Inferior parietal cortex (tissue), 1 donor: ENCODE results near the gene SETBP1.

ENCODE experiments used
- DNase-seq: peaks from one replicate; pipeline ENCODE4 v3.0.0-alpha.2; 2016; ENCODE audit errors: extremely low spot score

SETBP1 gene

DNA sequence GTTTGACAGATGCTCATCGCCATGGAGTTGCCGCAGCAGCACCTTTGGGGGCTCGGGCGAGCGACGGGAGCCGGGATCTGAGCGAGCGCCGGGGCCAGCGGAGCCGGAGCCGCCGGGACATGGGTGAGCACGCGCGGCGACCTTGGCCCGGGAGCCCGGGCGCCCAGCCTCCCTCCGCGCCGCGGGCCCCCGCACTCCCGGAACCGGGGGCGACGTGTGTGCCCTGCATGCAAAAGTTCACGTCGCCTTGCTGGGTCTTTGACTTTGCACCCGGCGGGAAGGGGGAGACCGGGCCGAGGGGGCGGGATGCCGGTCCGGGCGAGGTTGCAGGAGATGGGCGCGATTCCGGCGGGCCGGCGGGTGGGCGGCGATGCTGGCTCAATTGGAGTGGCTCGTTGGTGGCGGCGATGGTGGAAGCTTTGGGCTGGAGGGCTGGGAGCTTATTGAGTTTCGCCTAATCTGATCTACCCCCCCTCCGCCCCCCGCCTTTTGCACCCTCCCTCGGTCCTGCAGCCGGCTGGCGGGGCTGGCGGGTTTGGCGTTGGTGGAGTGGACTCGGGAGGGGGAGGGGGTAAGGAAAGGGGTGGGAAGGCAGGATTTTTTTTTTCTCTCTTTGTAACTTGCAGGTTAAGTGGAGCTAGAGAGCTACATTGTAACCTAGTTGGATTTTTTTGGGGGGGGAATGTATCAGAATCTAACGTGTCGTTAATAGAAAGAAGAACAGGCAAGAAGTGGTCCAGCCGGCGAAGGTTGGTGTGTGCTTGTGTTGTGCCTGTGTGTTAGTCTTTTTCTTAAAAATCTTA lies at the start of gene SETBP1:
Gene SETBP1, plus strand, starts transcription at position 616 of the 803 bp plus-strand sequence. CDS start 20,459 bp downstream, outside the sequence.
- DNase-seq: no peak

DNA sequence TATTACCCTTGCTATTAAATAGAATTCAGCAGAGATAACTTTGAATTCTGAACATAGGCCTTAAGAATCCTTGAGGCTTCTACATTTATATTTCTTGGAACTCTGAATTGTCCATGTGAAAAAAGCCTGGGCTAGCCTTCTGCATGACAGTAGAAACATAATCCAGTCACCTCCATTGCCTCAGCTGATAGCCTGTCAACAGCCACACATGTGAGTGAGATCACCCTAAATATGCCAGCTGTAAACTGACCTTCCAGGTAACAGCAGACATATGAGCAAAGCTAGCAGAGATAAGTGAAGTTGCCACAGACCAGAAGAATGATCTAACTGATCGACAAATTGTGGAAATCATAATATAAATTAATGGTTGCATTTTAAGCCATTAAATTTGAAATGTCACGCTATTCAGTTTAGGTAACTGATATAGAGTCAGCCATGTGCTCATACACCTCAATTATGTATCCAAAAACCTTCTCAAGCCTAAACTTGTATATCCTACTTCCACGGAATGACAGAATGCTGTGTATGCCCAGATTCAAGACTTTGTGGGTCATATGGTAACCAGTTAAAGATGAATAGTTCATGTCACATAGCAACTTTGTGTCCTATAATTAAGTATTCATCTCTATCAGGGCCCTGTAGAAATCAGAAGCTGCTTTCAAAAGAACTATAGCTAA lies 48.1 kb upstream of the SETBP1 start:
- DNase-seq: no peak

DNA sequence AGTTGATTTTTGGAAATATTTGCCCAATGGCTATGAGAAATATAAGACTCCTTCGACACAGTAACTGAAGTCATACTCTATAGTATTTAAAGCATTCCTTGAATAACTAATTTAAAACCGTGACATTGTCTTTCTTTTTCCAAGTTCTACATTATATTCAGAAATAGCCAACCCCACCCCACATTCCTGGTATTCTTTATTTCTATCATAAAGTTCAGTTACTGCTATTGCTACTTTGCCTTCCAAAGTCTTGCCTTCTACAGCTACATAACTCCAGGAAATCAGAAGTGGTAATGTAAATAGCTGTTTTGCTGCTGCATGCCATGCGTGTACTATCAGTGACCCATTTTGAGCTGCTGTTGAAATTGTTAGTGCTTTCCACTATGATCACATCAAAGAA lies 45.1 kb upstream of the SETBP1 start:
- DNase-seq: no peak

DNA sequence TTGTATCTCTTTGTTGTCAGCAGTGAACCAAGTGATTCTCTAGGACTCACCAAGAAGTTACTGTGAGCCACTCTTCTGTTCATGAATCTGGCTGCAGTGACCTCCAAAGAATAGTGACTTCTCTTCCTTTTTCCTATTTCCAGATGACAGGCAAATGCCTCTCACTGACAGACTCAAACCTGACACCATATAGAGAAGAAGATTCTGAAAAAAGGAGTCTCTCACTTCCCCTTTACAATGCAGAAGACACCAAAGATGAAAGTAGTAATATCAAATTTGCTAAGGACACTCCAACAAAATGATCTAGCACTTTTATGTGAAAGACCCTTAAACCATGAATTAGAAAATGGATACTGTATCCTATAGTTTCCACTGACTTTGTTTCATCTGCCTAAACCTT lies 44.4 kb upstream of the SETBP1 start:
- no peak for DNase-seq

DNA sequence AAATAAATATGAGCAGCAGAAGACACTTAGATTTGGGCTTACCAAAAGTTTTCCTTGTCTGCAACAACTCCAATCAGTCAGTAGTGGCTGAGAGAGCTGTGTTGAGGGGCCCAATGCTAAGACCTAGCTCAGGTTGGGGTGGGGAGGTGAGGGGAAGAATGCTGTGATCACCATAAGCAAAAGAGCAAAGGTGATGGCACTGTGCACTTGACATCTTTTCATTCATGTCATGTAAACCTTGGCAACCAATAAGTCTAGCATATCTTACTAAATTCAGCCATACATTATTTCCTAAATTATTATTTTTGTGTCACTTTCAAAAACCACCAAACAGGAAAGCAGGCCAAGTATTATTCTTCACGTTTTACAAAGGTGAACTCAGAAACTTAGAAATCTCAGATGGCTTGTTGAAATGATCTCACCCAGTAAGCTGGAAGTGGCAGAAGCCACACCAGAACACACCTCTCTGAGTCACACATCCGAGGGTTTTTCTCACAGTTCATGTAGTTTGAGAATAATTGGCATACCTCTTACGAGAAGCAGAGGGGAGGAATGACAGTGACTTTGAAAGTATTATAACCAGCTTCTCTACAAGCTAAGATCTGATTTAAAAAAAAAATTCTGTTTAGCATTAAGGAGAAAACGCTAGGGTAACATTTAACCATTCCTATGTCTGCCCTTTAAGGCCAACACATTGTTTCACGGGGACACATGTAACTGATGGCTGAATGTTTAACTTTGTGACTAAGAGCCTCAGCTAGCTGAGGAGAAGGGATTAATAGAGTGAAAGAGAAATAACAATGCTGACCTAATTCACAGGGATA lies 43.3 kb upstream of the SETBP1 start:
- no peak for DNase-seq

DNA sequence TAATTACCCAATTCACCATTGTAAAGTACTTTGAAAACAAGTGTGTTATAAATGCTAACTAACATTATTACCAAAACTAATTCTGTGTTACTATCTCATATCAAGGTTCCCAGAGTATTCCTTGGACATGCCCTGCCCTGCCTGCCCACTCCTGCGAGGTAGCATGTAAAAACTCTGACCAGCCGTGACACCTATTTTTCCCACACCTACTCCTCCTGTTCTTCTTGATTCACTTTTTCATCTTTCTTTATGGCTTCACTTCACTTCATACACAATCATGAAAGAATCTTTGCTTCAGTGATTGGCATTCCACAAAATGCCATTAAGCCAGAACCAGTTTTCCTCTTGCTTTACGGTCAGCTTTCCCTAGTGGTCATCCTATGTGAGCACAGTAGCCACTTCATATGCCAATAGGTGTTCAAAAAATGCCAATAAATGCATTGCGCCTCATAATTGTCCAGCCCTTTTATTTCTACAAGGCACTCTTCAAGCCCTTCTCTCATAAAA lies 42.6 kb upstream of the SETBP1 start:
- no peak for DNase-seq

DNA sequence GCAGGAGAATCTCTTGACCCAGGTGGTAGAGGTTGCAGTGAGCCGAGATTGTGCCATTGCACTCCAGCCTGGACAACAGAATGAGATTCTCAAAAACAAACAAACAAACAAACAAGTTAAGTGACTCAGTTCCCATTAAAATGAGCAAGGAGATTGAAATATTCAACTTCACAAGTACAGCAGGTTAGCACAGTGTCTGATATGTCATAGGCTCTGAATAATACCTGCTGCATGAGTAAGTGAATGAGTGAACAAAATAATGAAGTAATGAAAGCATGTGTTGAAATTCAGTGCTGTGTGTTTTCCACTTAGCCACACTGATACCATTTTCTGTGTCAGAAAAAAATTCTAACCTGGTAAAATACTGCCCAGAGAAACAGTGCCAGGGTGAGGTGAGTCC lies 41.9 kb upstream of the SETBP1 start:
- DNase-seq: no peak

DNA sequence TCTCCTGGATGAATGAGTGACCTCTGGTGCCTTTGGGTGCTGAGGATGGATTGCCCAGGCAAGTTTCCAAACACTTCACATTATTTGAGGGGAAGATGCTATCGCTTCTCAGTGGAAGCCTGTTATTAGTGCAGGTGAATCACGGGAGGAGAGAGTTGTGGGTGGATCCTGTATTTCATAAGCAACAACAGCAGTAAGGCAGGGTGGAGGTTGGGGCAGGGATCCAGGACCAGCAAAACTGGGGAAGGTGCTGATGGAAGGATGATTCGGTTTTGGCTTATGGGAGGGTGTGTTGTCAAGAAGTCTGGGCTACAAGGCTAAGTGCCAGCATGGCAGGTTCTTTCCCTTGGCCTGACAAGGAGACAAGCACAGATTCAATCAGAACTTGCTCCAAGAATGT lies 37.7 kb upstream of the SETBP1 start:
- no peak for DNase-seq

DNA sequence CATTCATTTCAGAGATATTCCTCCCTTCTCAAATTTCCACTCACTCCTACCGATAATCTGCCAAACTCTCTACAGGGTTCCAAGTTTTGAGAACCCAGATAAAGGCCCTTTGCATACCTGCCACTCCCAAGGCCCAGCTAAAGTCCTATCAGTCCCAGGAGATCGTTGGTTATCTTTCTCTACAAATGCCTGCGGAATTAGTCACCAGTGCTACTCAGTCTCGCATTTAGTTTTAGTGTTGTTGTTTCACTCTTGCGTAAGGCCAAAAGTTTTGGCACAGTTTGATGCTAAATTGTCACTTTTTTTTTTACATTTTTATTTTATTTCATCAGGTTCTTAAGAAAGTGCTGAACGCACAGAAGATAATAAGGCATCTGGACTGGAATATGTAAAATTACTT lies 29.2 kb upstream of the SETBP1 start:
- DNase-seq: no peak

DNA sequence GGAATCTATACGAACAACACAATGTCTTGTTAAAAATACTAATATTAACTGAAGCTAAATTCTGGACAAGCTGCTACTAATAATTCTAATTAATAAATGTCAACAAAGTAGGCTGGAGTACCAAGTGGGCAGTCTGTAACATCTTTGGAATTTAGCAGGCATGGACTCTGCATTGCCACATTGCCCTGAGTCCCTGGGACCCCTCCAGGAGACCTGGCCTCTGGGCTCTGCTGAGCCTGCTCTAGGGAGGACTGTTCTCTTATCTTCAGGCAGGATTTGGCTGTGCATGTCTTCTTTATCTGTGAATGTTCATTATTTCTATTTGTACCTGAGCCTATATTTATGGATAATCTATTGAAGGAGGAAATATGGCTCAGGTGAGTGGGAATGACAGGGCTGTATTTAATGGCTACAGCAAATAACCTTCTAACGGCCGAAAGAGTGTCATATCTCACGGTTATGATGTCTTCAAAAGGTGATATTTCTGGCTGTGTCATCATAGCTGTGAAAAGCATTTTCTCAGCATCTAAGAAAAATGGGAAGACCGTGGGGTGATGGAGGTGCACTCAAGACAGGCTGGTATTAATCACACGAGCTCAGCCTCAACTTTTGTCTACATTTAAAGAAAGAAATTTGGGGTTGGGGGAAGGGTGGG lies 28.6 kb upstream of the SETBP1 start:
- no peak for DNase-seq

DNA sequence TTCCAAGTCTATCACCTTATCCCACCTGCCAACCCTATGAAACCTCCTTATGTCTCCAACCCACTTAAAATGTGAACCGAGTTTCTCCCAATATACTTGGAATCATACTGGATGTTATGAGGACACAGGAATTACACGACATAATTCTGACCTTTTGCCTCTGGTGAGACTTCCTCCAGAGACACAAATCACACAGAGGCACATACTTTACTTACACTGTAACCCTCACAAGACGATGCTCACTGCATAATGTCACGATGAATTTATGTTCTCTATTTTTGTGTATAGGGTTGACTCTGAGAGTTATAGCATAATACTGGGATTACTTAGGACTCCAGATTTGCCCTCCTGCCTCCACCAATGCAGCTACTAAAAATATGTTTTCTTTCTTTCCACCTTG lies 28.0 kb upstream of the SETBP1 start:
- DNase-seq: no peak

DNA sequence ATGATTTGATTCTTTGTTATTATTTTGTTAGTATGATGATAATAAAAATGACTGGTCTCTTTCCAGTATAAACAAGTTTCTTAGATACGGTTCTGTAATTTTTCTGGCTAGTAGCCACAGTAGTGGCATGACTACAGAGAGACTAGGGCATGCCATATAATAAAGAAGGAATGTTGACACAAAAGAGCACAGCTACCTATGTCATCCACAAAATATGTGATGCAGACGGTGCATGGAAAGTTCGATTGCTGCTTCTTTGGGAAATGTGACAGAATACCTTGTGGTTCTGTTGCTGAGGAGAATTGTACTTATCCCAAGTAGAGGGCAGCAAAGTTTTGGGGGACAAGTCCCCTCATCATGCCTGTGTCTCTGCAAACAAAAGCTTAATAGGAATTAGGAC lies 26.1 kb upstream of the SETBP1 start:
- DNase-seq: no peak

DNA sequence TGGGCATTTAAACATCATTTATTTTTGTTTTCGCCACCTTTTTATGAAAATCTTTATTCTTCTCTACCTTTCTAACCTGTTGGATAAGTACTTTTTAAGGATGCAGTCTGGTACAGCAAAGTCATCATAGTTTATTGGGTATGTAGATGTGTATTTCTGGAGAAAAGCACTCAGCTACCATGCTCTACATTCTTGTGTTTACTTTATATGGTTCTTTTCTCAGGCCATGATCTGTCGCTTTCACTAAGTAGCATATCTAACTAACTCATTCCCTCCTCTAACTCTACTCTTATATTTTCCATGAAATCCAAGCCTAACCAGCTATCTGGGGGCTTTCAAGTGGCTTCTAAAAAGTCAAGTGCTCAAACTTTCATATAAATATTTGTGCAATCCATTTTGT lies 25.3 kb upstream of the SETBP1 start:
- DNase-seq: no peak

DNA sequence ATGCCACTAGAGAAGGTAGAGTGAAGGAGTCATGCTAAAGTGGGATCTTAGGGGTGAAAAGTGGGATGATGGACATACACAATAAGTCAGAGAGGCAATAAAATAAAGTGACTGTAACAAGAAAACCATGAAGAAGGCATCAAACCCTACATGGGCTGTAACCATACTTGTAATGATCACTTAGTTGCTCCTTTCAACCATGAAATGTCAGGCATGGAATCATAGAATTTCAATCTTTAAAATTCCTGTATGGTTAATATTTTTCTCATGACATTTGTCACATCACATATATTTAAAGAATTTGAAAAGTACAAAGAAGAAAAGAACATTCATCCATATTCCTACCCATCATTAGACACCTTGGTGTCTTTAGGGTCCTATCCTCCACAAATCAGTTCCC lies 20.9 kb upstream of the SETBP1 start:
- DNase-seq: no peak

DNA sequence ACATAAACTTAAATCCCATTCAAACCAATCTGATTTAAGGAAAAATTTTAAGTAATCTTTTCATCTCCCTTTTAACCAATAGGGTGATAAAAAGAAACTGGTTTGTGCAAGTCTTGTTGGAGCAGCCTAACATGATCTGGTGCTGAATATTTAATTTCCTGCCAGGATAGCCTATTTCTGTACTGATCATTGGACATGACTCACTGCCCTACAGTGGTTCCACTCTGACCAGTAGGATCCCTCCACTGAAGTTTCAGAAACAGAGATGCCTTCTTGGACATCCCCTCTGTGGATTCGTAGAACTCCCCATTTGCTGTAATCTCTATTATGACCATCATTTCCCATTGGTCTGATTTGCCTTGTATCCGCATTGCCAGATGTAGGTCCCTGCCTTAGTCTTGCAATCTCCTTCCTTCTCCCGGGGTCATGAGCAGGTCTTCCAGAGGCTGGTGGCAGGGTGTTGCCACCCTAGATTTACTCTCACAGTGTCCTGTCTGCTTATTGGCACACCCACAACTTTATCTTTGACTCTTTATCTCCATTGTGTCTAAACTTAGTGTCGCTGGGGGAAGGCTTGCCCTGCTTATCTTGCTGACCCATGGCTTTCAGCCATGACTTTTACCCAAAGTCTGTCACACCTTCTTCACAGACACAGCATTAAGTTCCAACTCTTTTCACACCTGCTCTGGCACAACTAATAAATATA lies 12.3 kb upstream of the SETBP1 start:
- DNase-seq: no peak

DNA sequence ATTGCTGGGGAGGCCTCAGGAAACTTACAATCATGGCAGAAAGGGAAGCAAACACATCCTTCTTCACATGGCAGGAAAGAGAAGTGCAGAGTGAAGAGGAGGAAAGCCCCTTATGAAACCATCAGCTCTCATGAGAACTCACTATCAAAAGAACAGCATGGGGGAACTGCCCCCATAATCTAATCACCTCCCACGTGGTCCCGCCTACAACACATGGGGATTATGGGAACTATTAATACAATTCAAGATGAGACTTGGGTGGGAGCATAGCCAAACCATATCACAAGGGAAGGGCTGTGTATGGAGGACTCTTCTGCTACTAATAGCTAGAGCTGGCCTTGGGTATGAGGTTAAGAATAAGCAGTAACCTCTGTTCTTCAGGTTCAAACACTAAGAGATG lies 8.8 kb upstream of the SETBP1 start:
- DNase-seq: no peak

DNA sequence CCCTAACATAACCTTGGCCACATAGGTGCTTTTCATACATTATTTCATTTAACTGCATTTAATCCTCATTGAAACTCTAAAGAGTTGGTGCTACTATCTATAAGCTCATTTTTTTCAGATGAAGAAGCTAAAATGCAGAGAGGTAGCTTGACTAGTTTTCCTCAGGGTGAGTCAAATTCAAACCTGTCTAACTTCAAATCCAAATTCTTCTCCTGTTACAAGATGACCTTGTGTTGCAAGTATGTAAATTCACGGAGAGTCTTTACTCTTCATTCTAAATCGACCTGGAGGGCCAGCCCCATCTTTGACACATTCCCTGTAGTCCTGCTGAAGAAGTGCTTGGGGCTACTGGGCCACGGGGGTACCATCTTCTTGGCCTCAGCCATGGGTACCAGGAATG lies 8.2 kb upstream of the SETBP1 start:
- no peak for DNase-seq

DNA sequence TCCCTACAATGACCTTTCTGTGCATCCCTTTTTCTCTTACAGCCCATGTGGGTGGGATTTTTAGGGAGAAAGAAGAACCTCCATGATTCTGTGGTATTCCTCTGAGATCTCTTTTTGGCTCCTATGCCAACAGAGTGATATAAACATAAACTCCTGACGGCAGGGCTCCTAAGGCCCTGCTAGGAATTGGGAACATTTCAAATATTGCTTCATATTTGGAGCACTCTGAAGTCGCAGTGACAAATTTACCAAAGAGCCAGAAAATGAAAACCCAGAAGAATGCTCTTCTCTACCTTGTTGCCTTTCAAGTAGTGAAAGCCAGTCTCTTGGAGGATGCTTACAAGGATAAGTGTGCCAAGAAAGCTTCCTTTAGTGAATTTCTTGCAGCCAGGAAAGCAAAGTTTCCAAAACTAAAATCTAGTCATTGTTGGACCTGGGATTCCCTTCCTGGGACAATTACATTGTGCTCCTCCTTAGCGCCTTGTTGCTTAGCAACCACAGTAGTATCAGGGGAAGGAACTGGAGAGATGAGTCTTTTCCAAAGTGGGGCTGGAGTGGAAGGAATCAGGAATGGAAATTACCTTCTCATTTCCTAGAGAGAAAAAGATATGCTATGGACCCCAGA lies 7.3 kb upstream of the SETBP1 start:
- no peak for DNase-seq

DNA sequence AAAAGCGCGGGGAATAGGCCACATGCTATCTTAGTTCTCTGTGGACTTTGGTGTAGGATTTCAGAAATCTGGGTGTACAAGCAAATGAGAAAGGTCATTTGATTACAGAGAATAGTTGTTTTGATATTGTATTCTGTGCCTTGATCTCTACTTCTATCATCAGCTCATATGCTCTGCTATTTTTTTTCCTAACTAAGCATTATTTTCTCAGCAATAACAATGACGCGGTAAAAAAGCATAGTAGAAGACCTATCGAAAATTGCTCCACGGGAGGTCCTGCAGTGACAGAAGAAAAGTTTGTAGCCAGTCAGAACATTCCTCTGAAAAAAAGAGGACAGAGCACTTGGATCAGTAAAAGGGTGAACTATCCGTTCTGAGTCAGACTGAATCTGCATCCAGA lies 2.8 kb upstream of the SETBP1 start:
- no peak for DNase-seq

DNA sequence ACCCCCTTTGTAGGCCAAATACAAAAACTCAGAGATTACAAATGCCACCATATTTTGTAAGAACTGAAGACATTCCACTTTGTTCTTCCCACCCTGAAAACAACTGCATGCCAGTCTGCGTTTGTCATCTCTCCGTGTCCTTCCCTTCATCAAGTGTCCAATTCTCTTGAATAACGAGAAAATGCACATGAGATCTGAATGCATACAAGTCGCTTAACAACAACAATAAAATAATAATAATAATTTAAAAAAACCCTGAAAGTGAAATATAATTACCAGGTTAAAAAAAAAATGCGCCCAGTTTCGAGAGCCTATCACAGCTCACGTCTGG lies 2.0 kb upstream of the SETBP1 start:
- DNase-seq: no peak
